Prostate gland (tissue), 2 donors: ENCODE measurements around the gene ARHGEF26. TPM values are rescaled to one million over a fixed set of nuclear protein-coding genes. Genes with fewer than 3 reads are reported as not detected.

Experiments used
- DNase-seq: peaks from one replicate; pipeline ENCODE4 v3.0.0-alpha.2; 2019; ENCODE audit warnings: low spot score
- H3K27ac ChIP-seq, 2 donors: fragments of 200-600 bp; sonication (generic); 2 replicates each; pipeline ENCODE4 v1.5.1; 2017 to 2019
- H3K27me3 ChIP-seq: fragments of 200-600 bp; sonication (generic); replicated peaks from 2 replicates; pipeline ENCODE4 v1.5.1; 2019; ENCODE audit not compliant: insufficient read depth
- H3K36me3 ChIP-seq, 2 donors: fragments of 200-600 bp; sonication (generic); 1 replicate in 1 of 2; 2 replicates in 1 of 2; pipeline versions ENCODE4 v1.5.1 to v1.8.1; 2017 to 2019
- H3K4me1 ChIP-seq: fragments of 200-600 bp; sonication (generic); replicated peaks from 2 replicates; pipeline ENCODE4 v1.5.1; 2019
- H3K4me3 ChIP-seq, 2 donors: fragments of 200-600 bp; sonication (generic); 2 replicates each; pipeline ENCODE4 v1.5.1; 2017 to 2019
- H3K9me3 ChIP-seq: fragments of 200-600 bp; sonication (generic); 2 replicates; pipeline ENCODE4 v1.5.1; 2017
- POLR2A ChIP-seq: fragments of 450-650 bp; IDR thresholded peaks from one replicate; pipeline ENCODE4 v1.6.1; 2016; ENCODE audit warnings: antibody characterized with exemption, mild to moderate bottlenecking
- POLR2AphosphoS5 ChIP-seq: sonication (generic); formaldehyde crosslinking; IDR thresholded peaks from one replicate; pipeline ENCODE4 v1.6.1; 2017; ENCODE audit warnings: antibody characterized with exemption
- WGBS: methylation state at CpG from one replicate; pipeline ENCODE4 v1.1.5; 2018; 5-methylcytosine and 5-hydroxymethylcytosine counted together
- intact Hi-C: fragments of 100-400 bp; cut with DNase I; formaldehyde crosslinking; loops from one replicate; pipeline ENCODE4 v1.14.2; 2022
- total RNA-seq, 2 donors: library from RNA; depleted of rRNA; stranded (reverse); fragments of >200 nt; gene quantifications; one replicate each; pipeline ENCODE4 v1.1.0, GENCODE V29; 2016
- TF ChIP-seq, protein P1 (sequence below), 4 experiments: fragments of 200-600 bp in 2 of 4; fragments of 450-650 bp in 2 of 4; sonication (generic) in 2 of 4; IDR thresholded peaks; 1 replicate in 3 of 4; 2 replicates in 1 of 4; pipeline ENCODE4 v1.5.1; 2016 to 2019; ENCODE audit warnings: antibody characterized with exemption in 4 of 4, mild to moderate bottlenecking in 2 of 4, moderate library complexity in 2 of 4

The ARHGEF26 gene
- total RNA-seq, 2 donors from 2014 or later, result 15.4 to 26.8 TPM

DNA sequence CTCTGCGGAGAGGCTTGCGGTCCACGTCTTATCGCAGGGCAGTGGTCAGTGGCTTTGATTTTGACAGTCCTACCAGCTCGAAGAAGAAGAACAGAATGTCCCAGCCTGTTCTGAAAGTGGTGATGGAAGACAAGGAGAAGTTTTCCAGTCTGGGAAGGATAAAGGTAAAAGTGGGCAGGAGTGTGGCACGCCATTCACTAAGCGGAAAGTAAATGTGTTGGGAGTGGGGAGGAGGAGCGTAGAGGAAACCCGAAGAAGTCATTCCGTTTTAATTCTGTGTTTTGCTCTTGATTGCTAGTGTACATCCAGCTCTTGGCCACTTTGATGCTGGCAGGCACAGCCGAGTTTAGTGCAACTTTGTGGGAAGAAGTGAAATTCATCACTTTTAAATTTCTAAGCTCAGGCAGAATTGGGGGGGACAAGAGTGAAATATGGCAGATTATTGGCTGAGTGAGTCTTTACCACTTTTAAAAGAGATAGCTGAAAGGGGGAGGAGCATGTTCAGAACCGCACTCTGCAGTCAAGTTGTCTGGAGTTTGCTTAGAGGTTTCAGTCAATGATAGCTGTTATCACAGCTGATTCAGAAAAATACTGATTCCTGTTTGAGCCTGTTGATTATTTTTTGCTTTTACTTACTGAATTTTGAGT, 1.8 kb downstream of the ARHGEF26 start:
- peak; percentile 8 for TF ChIP-seq POLR2AphosphoS5
- TF ChIP-seq, protein P1, sequence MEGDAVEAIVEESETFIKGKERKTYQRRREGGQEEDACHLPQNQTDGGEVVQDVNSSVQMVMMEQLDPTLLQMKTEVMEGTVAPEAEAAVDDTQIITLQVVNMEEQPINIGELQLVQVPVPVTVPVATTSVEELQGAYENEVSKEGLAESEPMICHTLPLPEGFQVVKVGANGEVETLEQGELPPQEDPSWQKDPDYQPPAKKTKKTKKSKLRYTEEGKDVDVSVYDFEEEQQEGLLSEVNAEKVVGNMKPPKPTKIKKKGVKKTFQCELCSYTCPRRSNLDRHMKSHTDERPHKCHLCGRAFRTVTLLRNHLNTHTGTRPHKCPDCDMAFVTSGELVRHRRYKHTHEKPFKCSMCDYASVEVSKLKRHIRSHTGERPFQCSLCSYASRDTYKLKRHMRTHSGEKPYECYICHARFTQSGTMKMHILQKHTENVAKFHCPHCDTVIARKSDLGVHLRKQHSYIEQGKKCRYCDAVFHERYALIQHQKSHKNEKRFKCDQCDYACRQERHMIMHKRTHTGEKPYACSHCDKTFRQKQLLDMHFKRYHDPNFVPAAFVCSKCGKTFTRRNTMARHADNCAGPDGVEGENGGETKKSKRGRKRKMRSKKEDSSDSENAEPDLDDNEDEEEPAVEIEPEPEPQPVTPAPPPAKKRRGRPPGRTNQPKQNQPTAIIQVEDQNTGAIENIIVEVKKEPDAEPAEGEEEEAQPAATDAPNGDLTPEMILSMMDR (IDR thresholded peaks at IDR 0.05), result no peak
- TF ChIP-seq POLR2A, result no peak
- intact Hi-C loops, result loop anchor here (5.0 to 10.0 kb wide), 2 partner anchors 129 to 1858 kb away; partner anchors contain the start of gene MBNL1
- WGBS, result 16% methylated on average over 12 of the region's 12 CpGs

DNA sequence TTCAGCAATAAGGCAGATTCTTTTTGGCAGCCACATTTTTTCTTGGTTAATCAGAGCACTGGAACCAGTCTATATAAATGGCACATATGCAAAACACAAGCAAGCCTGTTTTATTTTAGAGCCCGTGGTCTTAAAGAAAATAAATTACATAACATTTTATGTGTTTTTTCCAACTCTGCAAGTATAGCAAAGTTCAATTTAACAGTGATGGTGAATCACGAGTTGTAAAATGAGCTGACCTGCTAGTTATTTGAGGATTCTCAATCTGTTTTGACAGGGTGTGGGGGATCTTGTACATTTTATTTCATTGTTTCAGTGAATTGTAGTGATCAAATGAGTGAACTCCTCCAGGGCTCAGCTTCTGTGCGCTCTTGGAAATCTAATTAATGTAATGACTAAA, 2.7 kb downstream of the ARHGEF26 start:
- Histone ChIP-seq H3K36me3 (no peaks in the 10 kb centered on the region), H3K27ac (no peak overlapping the region), H3K4me3 (peak overlapping the region in 1 of 2 donors; percentile 69), H3K4me1 (no peaks in the 10 kb centered on the region), H3K27me3 (no peaks in the 10 kb centered on the region), H3K9me3 (no peaks in the 10 kb centered on the region)
- TF ChIP-seq POLR2AphosphoS5 (no peak), POLR2A (no peak)
- TF ChIP-seq, protein P1 (IDR thresholded peaks at IDR 0.05), result no peak
- intact Hi-C loops, result loop anchor here (5.0 to 10.0 kb wide), 2 partner anchors 128 to 1859 kb away; partner anchors contain the start of gene MBNL1
- 47% methylated on average over 3 of the region's 3 CpGs for WGBS
- no peak for DNase-seq

More for the DNA sequence above, 1.8 kb downstream of the ARHGEF26 start:
- peak overlapping the region; percentile 55 to 75 for H3K27ac ChIP-seq
- H3K4me1 ChIP-seq, result no peaks in the 10 kb centered on the region
- no peaks in the 10 kb centered on the region for H3K27me3 ChIP-seq
- DNase-seq, result peak; percentile 7
- peak overlapping the region; percentile 55 to 69 for H3K4me3 ChIP-seq
- no peaks in the 10 kb centered on the region for H3K36me3 ChIP-seq
- H3K9me3 ChIP-seq, result no peaks in the 10 kb centered on the region

DNA sequence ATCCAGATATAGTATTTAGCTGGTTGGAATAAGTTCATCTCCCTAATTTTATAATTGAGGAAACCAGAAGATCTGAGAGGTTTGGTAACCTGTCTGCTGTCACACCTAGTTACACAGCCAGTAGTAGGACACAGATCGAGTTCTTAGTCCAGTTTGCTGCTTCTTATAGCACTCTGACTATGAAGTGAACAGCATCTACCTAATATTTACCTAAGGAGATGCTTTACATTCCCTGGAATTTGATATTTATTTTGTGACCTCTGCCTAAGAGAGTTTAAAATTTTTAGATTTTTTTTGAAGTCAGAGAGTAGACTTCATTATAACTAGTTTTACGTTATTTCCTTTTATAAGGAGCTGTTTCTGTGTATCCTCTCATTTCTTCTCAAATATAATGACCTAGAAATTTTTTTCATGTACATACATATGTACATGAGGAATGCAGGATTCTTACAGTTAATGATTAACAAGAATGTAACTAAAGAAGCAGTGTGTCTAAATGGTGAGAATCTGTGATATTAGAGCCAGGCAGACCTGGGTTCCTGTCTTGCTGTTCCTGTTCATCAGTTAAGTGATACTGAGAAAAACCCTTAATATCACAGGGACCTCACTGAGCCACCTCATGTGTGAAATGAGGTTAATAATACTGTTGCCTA, 4.3 kb downstream of the ARHGEF26 start:
- H3K9me3 ChIP-seq, result no peaks in the 10 kb centered on the region
- H3K27me3 ChIP-seq, result no peaks in the 10 kb centered on the region
- H3K4me1 ChIP-seq, result no peaks in the 10 kb centered on the region
- WGBS, result 69% methylated on average over 2 of the region's 2 CpGs
- no peak overlapping the region for H3K27ac ChIP-seq
- no peak for DNase-seq
- H3K4me3 ChIP-seq, result no peak overlapping the region
- intact Hi-C loops, result loop anchor here (10.0 kb wide), 1 partner anchor 1861 kb away; the partner anchor contains the start of gene MBNL1
- TF ChIP-seq POLR2AphosphoS5, result no peak
- TF ChIP-seq, protein P1 (IDR thresholded peaks at IDR 0.05), result no peak
- no peak for TF ChIP-seq POLR2A
- H3K36me3 ChIP-seq, result no peaks in the 10 kb centered on the region

DNA sequence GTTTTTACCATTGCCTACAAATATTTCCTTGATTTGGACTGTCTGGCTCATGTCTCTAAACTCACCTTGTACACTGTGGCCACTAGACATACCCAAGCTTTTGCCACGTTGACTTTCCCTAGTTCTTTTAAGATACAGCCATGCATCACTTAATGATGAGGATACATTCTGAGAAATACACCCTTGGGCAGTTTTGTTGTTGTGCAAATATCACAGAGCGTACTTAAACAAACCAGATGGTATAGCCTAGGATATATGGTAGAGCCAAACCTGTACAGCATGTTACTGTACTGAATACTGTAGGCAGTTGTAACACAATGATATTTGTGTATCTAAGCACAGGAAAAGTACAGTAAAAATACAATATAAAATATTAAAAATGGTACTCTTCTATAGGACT, 5.5 kb downstream of the ARHGEF26 start:
- no peaks in the 10 kb centered on the region for H3K36me3 ChIP-seq
- no peaks in the 10 kb centered on the region for H3K9me3 ChIP-seq
- H3K4me1 ChIP-seq, result no peaks in the 10 kb centered on the region
- H3K27me3 ChIP-seq, result no peaks in the 10 kb centered on the region
- DNase-seq, result no peak
- 81% methylated on average over 2 of the region's 2 CpGs for WGBS
- H3K4me3 ChIP-seq, result no peak overlapping the region
- no peak overlapping the region for H3K27ac ChIP-seq
- intact Hi-C loops, result loop anchor here (10.0 kb wide), 1 partner anchor 1862 kb away; the partner anchor contains the start of gene MBNL1
- TF ChIP-seq POLR2AphosphoS5, result no peak
- TF ChIP-seq POLR2A, result no peak
- TF ChIP-seq, protein P1 (IDR thresholded peaks at IDR 0.05), result no peak
